H9 (cell line): ENCODE measurements around the gene YIPF1. TPM values are rescaled to one million over a fixed set of nuclear protein-coding genes. Genes with fewer than 3 reads are reported as not detected.

ENCODE experiments used
- DNase-seq: peaks from one replicate; pipeline ENCODE4 v3.0.0-alpha.2; 2017
- H2AFZ ChIP-seq: one replicate; pipeline ENCODE4 v1.6.1; 2013; ENCODE audit warnings: mild to moderate bottlenecking, low read length, control low read depth, moderate library complexity
- H2AK5ac ChIP-seq: 2 replicates; pipeline ENCODE4 v1.6.1; 2013; ENCODE audit warnings: low read length, control low read depth, mixed read lengths; ENCODE audit not compliant: insufficient read length
- H2BK120ac ChIP-seq: one replicate; pipeline ENCODE4 v1.6.1; 2013; ENCODE audit warnings: low read depth, mild to moderate bottlenecking, low read length, control low read depth, inconsistent platforms; ENCODE audit not compliant: poor library complexity, severe bottlenecking
- H2BK12ac ChIP-seq: 2 replicates; pipeline ENCODE4 v1.6.1; 2013; ENCODE audit warnings: low read length, control low read depth, mixed read lengths, low read depth; ENCODE audit not compliant: insufficient read length
- H2BK15ac ChIP-seq: 2 replicates; pipeline ENCODE4 v1.6.1; 2013; ENCODE audit warnings: low read depth, low read length, control low read depth
- H2BK20ac ChIP-seq: one replicate; pipeline ENCODE4 v1.6.1; 2013; ENCODE audit warnings: low read depth, mild to moderate bottlenecking, low read length, control low read depth, inconsistent platforms; ENCODE audit not compliant: poor library complexity, severe bottlenecking
- H2BK5ac ChIP-seq: 2 replicates; pipeline ENCODE4 v1.6.1; 2013; ENCODE audit warnings: low read length, control low read depth, mixed read lengths; ENCODE audit not compliant: insufficient read length
- H3K14ac ChIP-seq: 2 replicates; pipeline ENCODE4 v1.6.1; 2013; ENCODE audit warnings: low read length, control low read depth; ENCODE audit not compliant: insufficient read depth
- H3K18ac ChIP-seq: 2 replicates; pipeline ENCODE4 v1.6.1; 2013; ENCODE audit warnings: low read depth, mild to moderate bottlenecking, mixed read lengths, low read length, control low read depth; ENCODE audit not compliant: insufficient read length
- H3K23ac ChIP-seq: 2 replicates; pipeline ENCODE4 v1.6.1; 2013; ENCODE audit warnings: low read length, control low read depth, mixed read lengths, low read depth; ENCODE audit not compliant: insufficient read length
- H3K23me2 ChIP-seq: 2 replicates; pipeline ENCODE4 v1.6.1; 2013; ENCODE audit warnings: low read depth, mild to moderate bottlenecking, mixed read lengths, low read length, control low read depth; ENCODE audit not compliant: insufficient read length, poor library complexity, severe bottlenecking
- H3K27ac ChIP-seq: 2 replicates; pipeline ENCODE4 v1.5.1; 2013; ENCODE audit warnings: low read length, control low read depth, mixed read lengths, low read depth; ENCODE audit not compliant: insufficient read length
- H3K27me3 ChIP-seq: 2 replicates; pipeline ENCODE4 v1.6.1; 2013; ENCODE audit warnings: low read length, control low read depth, inconsistent platforms; ENCODE audit not compliant: insufficient read depth
- H3K4ac ChIP-seq: 2 replicates; pipeline ENCODE4 v1.6.1; 2013; ENCODE audit warnings: low read depth, mild to moderate bottlenecking, control low read depth, inconsistent platforms, low read length, moderate library complexity
- H3K4me1 ChIP-seq: 2 replicates; pipeline ENCODE4 v1.6.1; 2013; ENCODE audit warnings: low read length, control low read depth, inconsistent platforms; ENCODE audit not compliant: insufficient read depth
- H3K4me2 ChIP-seq: 2 replicates; pipeline ENCODE4 v1.6.1; 2013; ENCODE audit warnings: low read length, control low read depth, mixed read lengths; ENCODE audit not compliant: insufficient read length, insufficient read depth
- H3K56ac ChIP-seq: 2 replicates; pipeline ENCODE4 v1.6.1; 2013; ENCODE audit warnings: low read depth, mild to moderate bottlenecking, mixed read lengths, low read length, control low read depth; ENCODE audit not compliant: insufficient read length
- H3K79me1 ChIP-seq: 2 replicates; pipeline ENCODE4 v1.6.1; 2013; ENCODE audit warnings: low read depth, mild to moderate bottlenecking, moderate library complexity, low read length, control low read depth, inconsistent platforms; ENCODE audit not compliant: insufficient read depth, poor library complexity, severe bottlenecking
- H3K79me2 ChIP-seq: 2 replicates; pipeline ENCODE4 v1.6.1; 2013; ENCODE audit warnings: low read length, control low read depth, inconsistent platforms; ENCODE audit not compliant: insufficient read depth
- H3K9ac ChIP-seq: 2 replicates; pipeline ENCODE4 v1.6.1; 2013; ENCODE audit warnings: low read length, control low read depth, mixed read lengths; ENCODE audit not compliant: insufficient read length; ENCODE audit errors: extremely low read depth
- H3K9me3 ChIP-seq: one replicate; pipeline ENCODE4 v1.6.1; 2013; ENCODE audit warnings: low read depth, low read length, inconsistent platforms; ENCODE audit not compliant: control insufficient read depth
- H3T11ph ChIP-seq: one replicate; pipeline ENCODE4 v1.6.1; 2013; ENCODE audit warnings: mild to moderate bottlenecking, low read length, control low read depth, inconsistent platforms
- H4K20me1 ChIP-seq: one replicate; pipeline ENCODE4 v1.6.1; 2013; ENCODE audit not compliant: control insufficient read depth, insufficient read length, insufficient read depth
- H4K5ac ChIP-seq: 2 replicates; pipeline ENCODE4 v1.6.1; 2013; ENCODE audit warnings: low read depth, mild to moderate bottlenecking, mixed read lengths, low read length, control low read depth; ENCODE audit not compliant: insufficient read length
- H4K8ac ChIP-seq: replicated peaks from 2 replicates; pipeline ENCODE4 v1.6.1; 2013; ENCODE audit warnings: low read length, control low read depth, mixed read lengths, low read depth; ENCODE audit not compliant: insufficient read length
- H4K91ac ChIP-seq: 2 replicates; pipeline ENCODE4 v1.6.1; 2013; ENCODE audit warnings: low read depth, mild to moderate bottlenecking, moderate library complexity, mixed read lengths, low read length, control low read depth; ENCODE audit not compliant: insufficient read length
- H3K27ac Mint-ChIP-seq, 3 experiments: 2 replicates in 2 of 3; 3 replicates in 1 of 3; pipeline ENCODE4 v1.8.0; 2020 to 2021; ENCODE audit warnings: mixed read lengths in 3 of 3, mild to moderate bottlenecking in 1 of 3, moderate library complexity in 1 of 3
- H3K27me3 Mint-ChIP-seq: 2 replicates; pipeline ENCODE4 v1.8.0; 2021; ENCODE audit warnings: low read depth, mild to moderate bottlenecking, moderate library complexity, mixed read lengths
- H3K36me3 Mint-ChIP-seq, 3 experiments: 2 replicates in 2 of 3; 3 replicates in 1 of 3; pipeline ENCODE4 v1.8.0; 2020 to 2021; ENCODE audit warnings: low read depth in 3 of 3, mixed read lengths in 3 of 3; ENCODE audit not compliant: insufficient read depth in 1 of 3
- H3K4me1 Mint-ChIP-seq, 2 experiments: 2 replicates each; pipeline ENCODE4 v1.8.0; 2020; ENCODE audit warnings: mixed read lengths in 2 of 2
- H3K4me3 Mint-ChIP-seq, 2 experiments: 2 replicates in 1 of 2; 3 replicates in 1 of 2; pipeline ENCODE4 v1.8.0; 2020 to 2021; ENCODE audit warnings: mild to moderate bottlenecking in 2 of 2, mixed read lengths in 2 of 2, moderate library complexity in 1 of 2
- H3K9me3 Mint-ChIP-seq, 2 experiments: 2 replicates in 1 of 2; 3 replicates in 1 of 2; pipeline ENCODE4 v1.8.0; 2020; ENCODE audit warnings: mild to moderate bottlenecking in 2 of 2, mixed read lengths in 2 of 2, moderate library complexity in 1 of 2
- WGBS: extraction: QIAGEN DNeasy Blood & Tissue Kit; methylation state at CpG from one replicate; pipeline ENCODE4 v1.1.7; 2013; ENCODE audit warnings: missing lambda C conversion rate, low lambda C conversion rate, mixed read lengths; ENCODE audit not compliant: insufficient read length; ENCODE audit errors: extremely low coverage; 5-methylcytosine and 5-hydroxymethylcytosine counted together
- total RNA-seq: library from RNA; stranded (reverse); gene quantifications from 2 replicates; pipeline ENCODE4 v1.2.1, GENCODE V29; 2021
- TF ChIP-seq, protein P1 (sequence below): fragments of 200-600 bp; sonication (generic); conservative IDR thresholded peaks from 3 replicates; pipeline ENCODE4 v1.8.0; 2021; ENCODE audit warnings: antibody characterized with exemption, mild to moderate bottlenecking

YIPF1 gene
- total RNA-seq, 1 experiment from 2014 or later = 29.1 TPM

DNA sequence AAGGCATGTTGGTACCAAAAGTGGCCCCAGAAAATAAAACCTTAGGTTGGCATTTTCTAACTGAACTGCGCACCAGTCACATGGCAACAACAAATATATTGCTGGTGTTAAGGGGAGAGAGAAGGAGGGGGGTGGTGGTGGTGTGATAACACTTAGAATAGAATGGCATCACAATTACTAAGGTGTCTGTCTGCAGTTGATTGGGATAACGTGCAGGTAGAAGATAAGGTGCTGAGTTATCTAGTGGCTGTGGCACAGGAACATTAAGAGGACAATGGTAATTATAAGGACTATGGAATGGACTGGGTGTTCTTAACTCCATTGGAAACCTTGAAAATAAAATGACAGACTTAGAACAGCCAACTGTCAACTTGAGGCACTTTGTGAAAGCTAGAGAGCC is 1.4 kb upstream of the YIPF1 start:
- H3K27me3 Mint-ChIP-seq = peaks cover 10% of the 10 kb centered on the region

More for the DNA sequence above, 1.4 kb upstream of the YIPF1 start:
- Histone ChIP-seq H3K4ac (no peak overlapping the region), H2BK5ac (no peak overlapping the region), H2AFZ (no peak overlapping the region), H3T11ph (no peak overlapping the region), H3K27ac (no peak overlapping the region), H3K9me3 (no peaks in the 10 kb centered on the region), H3K9ac (no peak overlapping the region), H4K91ac (no peak overlapping the region), H3K27me3 (no peaks in the 10 kb centered on the region), H3K56ac (no peak overlapping the region), H3K4me1 (no peaks in the 10 kb centered on the region; the same call in 1 of the 2 replicates), H3K79me2 (no peaks in the 10 kb centered on the region), H4K20me1 (no peaks in the 10 kb centered on the region), H4K8ac (no peak overlapping the region), H4K5ac (no peak overlapping the region), H2BK15ac (no peak overlapping the region), H3K4me2 (no peak overlapping the region), H3K79me1 (no peaks in the 10 kb centered on the region), H2BK120ac (no peak overlapping the region), H3K23me2 (no peaks in the 10 kb centered on the region), H3K23ac (no peak overlapping the region), H3K18ac (no peak overlapping the region), H2BK20ac (no peak overlapping the region), H2BK12ac (no peak overlapping the region), H3K14ac (no peak overlapping the region), H2AK5ac (no peak overlapping the region)
- H3K4me3 Mint-ChIP-seq = no peak overlapping the region
- DNase-seq = no peak
- H3K9me3 Mint-ChIP-seq = no peaks in the 10 kb centered on the region
- H3K36me3 Mint-ChIP-seq = peaks cover 0 to 15% (median 4%) of the 10 kb centered on the region in 3 experiments; a peak in 3 of 7 replicates
- WGBS = no CpG with 5 or more reads among the region's 2 CpGs
- no peak overlapping the region for H3K27ac Mint-ChIP-seq
- peaks cover 12 to 19% of the 10 kb centered on the region in 2 experiments for H3K4me1 Mint-ChIP-seq
- TF ChIP-seq, protein P1, sequence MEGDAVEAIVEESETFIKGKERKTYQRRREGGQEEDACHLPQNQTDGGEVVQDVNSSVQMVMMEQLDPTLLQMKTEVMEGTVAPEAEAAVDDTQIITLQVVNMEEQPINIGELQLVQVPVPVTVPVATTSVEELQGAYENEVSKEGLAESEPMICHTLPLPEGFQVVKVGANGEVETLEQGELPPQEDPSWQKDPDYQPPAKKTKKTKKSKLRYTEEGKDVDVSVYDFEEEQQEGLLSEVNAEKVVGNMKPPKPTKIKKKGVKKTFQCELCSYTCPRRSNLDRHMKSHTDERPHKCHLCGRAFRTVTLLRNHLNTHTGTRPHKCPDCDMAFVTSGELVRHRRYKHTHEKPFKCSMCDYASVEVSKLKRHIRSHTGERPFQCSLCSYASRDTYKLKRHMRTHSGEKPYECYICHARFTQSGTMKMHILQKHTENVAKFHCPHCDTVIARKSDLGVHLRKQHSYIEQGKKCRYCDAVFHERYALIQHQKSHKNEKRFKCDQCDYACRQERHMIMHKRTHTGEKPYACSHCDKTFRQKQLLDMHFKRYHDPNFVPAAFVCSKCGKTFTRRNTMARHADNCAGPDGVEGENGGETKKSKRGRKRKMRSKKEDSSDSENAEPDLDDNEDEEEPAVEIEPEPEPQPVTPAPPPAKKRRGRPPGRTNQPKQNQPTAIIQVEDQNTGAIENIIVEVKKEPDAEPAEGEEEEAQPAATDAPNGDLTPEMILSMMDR = no peak
